HG03196 (cell line): ENCODE results near the gene TSSK2.

Experiments
- ATAC-seq: cut with Tn5 transposase; IDR thresholded peaks from one replicate; pipeline ENCODE4 v1.9.1; 2021; ENCODE audit not compliant: unreplicated experiment

TSSK2 gene

DNA sequence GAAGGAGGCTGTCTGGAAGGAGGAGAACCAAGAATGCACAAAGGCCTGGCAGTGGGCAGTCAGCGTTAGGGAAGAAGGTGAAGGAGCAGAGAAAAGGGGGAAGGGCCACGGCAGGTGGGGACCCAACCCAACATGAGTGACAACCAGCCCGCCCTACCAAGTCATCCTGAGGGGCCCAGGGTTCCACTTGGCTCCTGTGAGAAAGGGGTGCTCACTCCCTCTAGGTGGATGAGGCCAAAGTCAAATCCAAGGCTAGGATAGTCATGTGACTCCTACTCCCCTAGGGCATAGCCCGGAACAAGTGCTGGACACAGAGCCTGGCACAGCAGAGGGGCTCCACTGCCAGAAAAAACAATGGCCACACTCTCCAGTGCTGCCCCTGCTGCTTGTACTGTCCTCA lies 6.7 kb upstream of the TSSK2 start:
- no peak for ATAC-seq

GRCh38 chr22:19125011-19125410 lies 6.1 kb upstream of the TSSK2 start:
- no peak for ATAC-seq

GRCh38 chr22:19125474-19126308 lies 5.4 kb upstream of the TSSK2 start:
- no peak for ATAC-seq

DNA sequence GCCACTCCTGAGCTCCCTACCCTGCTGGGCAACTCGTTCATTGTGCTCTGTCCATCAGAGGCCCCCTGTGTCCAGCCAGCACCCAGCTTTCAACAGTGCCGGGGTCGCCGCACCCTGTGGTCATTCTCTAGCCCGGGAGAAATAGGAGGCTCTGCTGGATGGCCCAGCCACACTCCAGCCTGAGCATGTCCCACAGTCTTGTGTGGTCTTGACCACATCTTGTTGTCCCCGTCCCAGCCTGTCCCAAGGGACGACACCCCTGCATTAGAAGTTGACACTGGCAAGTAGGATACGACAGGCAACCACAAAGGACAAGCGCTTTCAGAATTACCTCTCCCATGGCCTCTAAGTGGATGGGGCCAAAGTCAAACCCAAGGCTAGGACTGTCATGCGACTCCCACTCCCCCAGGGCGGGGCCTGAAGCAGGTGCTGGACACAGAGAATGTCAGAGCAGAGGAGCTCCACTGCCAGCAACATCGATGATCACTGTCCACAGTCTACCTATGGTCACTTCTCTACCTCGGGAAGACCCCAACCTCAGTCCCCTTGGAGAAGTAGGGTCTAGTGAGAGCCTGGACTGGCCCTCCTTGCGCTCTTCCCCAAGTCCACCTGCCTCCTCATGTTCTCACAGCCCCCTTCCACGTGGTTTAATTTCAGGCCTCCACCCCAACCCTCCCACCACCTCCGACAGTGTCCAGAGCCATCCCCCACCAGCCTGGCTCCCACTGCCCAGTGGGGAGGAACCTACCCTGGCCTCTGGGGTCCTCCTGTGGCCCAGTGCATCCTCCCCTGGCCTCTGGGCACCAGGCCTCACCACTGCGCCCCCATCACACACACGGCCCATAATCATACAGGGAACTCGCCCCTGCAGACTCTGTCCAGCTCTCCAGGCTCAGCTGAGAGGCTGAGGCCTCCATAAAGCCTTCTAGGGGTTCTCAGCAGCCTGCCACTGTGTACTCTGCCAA lies 4.5 kb upstream of the TSSK2 start:
- ATAC-seq: no peak

DNA sequence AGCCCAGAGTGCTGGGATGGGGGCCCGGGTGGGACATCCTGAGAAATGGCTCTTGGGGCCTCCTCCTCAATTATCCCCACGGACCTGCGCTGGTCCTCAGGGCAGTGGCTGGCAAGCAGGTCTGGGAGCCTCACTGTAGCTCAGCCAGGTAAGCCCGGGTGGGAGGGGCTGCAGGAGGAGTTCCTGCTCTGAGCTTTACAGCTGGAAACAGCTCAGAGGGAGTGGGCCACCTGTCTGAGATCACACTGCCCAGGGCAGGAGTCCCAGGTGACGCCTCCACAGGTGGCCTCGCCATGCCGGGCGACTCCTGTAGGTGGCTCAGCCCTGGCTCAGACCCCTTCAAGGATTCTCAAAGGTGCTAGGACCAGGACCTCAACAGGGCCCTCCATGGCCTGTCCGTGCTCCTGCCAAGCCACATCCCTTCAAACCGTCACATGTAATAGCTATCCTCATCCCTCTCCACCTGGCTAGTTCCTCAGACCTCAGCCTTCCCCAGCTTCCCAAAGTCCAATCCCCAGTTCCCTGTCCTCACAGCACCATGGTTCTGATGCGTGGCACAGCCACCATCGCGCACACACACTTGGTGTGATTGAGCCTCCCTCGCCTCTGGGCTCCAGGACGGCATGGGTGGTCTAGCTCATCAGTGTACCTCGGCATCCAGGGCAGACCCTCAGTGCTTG lies 3.6 kb upstream of the TSSK2 start:
- ATAC-seq: no peak

GRCh38 chr22:19128009-19128401 lies 3.1 kb upstream of the TSSK2 start:
- ATAC-seq: no peak

DNA sequence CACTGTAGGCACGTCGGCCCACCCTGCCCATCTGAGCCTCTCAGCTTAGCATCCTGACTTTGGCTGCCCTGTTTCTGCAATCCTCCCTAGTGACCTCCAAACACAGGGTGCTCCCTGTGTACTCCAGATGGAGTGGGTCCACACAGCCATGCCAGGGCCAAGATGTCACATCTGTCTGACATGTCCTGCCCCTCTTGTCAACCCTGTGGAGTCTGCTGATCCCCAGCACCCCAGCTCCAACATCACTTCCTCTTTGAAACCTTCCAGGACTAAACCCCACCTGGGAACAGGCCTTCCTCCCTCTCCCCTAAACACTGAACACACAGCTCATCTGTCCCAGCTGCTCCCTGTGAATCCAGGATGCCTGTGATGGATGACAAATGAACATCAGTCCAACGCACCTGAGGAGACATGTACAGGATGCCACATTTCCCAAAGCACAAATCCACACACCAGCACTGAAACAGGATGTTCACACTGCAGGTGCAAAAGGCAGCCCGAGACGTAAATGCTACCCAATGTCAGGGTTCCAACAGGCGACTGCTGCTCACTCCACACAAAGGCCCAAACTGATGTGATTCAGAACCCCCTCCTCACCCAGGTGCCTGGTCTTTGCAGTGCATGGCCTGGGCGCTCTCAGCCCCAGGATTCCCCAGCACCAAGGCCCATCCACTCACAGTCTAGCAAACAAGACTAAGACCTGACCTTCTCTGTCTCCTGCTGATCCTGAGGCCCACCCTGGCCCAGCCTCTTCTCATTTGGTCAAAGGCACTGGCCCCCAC lies 2.0 kb upstream of the TSSK2 start:
- ATAC-seq: no peak

DNA sequence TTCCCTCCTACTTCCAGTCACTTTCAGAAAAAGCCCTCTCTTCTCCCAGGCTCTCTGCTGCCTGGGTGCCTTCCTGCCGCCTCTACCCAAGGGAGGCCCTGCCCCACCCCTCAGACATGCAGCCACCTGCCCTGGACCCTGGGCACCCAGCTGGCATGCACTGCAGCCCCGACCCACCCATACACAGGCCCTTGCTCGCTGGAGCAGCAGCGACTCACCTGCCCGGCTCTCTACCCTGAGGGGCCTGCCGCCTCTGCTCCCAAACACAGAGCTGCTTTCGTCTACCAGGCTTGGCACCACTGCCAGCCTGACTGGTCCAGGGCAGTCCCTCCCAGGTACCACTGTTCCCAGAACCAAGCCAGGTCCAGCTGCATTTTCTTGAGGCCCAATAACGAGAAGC lies 1.2 kb upstream of the TSSK2 start:
- no peak for ATAC-seq

DNA sequence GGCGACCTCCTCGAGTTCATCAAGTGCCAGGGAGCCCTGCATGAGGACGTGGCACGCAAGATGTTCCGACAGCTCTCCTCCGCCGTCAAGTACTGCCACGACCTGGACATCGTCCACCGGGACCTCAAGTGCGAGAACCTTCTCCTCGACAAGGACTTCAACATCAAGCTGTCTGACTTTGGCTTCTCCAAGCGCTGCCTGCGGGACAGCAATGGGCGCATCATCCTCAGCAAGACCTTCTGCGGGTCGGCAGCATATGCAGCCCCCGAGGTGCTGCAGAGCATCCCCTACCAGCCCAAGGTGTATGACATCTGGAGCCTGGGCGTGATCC lies 542 bp downstream of the TSSK2 start:
- ATAC-seq: no peak

GRCh38 chr22:19132153-19132552 lies 1.0 kb downstream of the TSSK2 start:
- no peak for ATAC-seq

GRCh38 chr22:19132693-19133400 lies 1.7 kb downstream of the TSSK2 start:
- ATAC-seq: no peak

DNA sequence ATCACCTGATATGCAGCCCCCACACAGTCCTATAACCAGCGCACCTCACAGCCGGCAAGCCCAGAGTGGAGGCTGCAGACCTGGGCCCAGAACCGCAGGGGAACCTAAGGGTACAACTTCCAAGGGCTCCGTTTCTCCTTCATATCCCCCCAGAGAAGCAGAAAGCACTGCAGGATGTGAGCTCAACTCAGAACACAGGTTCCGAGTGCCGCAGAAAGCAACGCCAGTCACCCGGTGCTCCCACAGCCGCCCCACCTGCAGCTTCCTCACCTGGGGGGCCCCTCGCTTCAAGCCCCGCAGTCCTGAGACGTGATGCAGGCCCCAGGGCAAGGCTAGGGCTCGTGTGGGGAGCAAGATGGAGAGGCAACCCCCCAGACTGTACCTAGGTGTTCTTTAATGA lies 2.5 kb downstream of the TSSK2 start:
- ATAC-seq: no peak

GRCh38 chr22:19134176-19134831 lies 3.2 kb downstream of the TSSK2 start:
- no peak for ATAC-seq

DNA sequence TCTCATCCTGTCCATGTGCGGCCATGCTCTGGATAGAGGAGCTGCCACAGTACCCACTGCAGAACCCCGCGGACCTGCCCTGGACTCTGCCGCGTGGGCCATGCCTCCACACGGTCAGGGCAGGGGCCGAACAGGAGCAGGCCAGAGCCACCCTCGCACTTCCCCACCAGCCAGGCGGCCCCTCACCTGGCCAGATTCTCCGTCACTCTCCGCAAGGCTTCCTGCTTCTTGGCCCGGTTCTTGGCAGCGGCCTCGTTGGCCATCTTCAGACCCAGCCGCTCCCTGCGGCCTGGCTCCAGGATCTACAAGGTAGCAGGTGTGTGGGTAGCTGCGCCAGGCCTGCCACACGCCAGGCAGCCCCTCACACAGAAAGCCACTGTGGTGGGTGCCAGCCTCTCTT lies 3.8 kb downstream of the TSSK2 start:
- ATAC-seq: no peak

- ATAC-seq: no peak
Observed at GRCh38 chr22:19136915-19137314, 5.8 kb downstream of the TSSK2 start.

GRCh38 chr22:19137384-19138216 lies 6.5 kb downstream of the TSSK2 start:
- no peak for ATAC-seq

DNA sequence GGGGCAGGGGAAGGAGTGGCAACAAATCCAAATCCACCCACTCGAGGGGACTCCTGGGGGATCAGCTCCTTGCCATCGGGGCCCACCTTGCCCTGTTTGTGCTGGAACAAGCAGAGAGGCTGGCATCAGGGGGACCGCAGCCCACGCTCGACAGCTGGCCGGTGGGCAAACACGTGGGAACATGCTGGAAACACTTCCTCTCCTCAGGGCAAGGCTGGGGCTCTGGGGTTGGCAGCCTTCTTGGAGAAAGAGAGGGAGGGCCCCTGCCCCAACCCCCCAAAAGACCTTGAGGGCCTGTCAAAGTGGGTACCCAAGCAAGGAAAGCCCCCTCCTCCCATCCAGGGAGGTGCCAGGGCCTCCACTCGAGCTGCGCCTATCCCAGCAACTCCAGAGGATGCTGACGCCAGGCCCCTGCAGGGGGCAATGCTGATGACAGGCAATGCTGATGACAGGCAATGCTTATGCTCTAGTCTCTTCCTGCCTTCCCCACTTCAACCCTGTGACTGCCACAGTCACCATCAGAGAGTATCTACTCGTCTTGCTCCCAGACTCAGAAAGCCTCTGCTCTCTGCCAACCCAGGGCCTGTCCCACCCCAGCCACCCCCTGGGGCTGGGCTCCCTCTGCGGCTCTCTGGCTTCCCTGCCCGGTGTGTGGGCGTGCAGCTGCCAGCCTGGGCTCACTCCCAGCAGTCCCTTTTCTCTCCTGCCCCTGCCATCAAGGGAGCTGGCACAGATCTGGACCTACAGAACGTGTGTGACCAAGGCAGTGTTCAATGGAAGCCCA lies 7.3 kb downstream of the TSSK2 start:
- ATAC-seq: no peak

DNA sequence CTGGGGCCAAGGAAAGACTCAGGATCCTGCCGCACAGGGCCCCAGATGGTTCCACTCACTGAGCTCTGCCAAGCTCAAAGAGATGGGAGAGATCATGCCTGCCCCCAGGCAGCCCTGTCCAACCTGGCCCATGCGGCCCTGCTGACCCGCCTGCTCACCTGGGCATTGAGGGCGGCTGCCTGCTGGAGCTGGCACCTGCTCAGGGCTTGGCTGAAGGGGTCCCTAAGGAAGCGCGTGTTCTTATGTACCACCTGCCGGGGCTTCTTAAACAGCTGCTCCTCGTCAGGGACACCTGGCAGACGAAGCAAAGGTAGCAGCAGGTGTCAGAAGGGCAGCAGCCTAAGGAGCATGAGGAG lies 7.9 kb downstream of the TSSK2 start:
- ATAC-seq: no peak
